Germinal center (tissue), 1 donor: ENCODE data around the gene ACER1.
A peak's percentile ranks its signal among the peaks of the same experiment; 100 is the strongest.

ENCODE experiments used
- DNase-seq: peaks from one replicate; pipeline ENCODE4 v3.0.0; 2012; ENCODE audit warnings: mixed read lengths, low spot score

The ACER1 gene

GRCh38 chr19:6267552-6268381 is 65.6 kb downstream of the ACER1 start:
- DNase-seq: no peak

- DNase-seq: no peak
Observed at GRCh38 chr19:6264803-6265202, 68.6 kb downstream of the ACER1 start.

GRCh38 chr19:6263735-6264444 is 69.5 kb downstream of the ACER1 start:
- no peak for DNase-seq

GRCh38 chr19:6263306-6263705 is 70.1 kb downstream of the ACER1 start:
- no peak for DNase-seq

- no peak for DNase-seq
Observed at GRCh38 chr19:6262519-6262918, 70.9 kb downstream of the ACER1 start.

GRCh38 chr19:6261883-6262282 is 71.5 kb downstream of the ACER1 start:
- no peak for DNase-seq

GRCh38 chr19:6260912-6261650 is 72.3 kb downstream of the ACER1 start:
- peak; percentile 43 for DNase-seq

- DNase-seq: no peak
Observed at GRCh38 chr19:6260376-6260775, 73.0 kb downstream of the ACER1 start.

- DNase-seq: no peak
Observed at GRCh38 chr19:6259312-6259861, 74.0 kb downstream of the ACER1 start.

- no peak for DNase-seq
Observed at GRCh38 chr19:6258812-6259311, 74.5 kb downstream of the ACER1 start.
